HEK293 (cell line): Measurements from ENCODE around the gene SNRNP70.

Source experiments
- GFI1B ChIP-seq: fragments of 450-650 bp; formaldehyde crosslinking; IDR thresholded peaks from 2 replicates; pipeline ENCODE4 v1.5.1; 2016; ENCODE audit warnings: missing biosample characterization, missing genetic modification characterization
- PATZ1 ChIP-seq: fragments of 450-650 bp; formaldehyde crosslinking; IDR thresholded peaks from 2 replicates; pipeline ENCODE4 v1.5.1; 2016; ENCODE audit warnings: missing biosample characterization, missing genetic modification characterization
- REPIN1 ChIP-seq: fragments of 450-650 bp; formaldehyde crosslinking; IDR thresholded peaks from 2 replicates; pipeline ENCODE4 v1.5.1; 2017; ENCODE audit warnings: missing biosample characterization, missing genetic modification characterization, low read depth
- SP2 ChIP-seq: fragments of 450-650 bp; formaldehyde crosslinking; IDR thresholded peaks from 2 replicates; pipeline ENCODE4 v1.5.1; 2016; ENCODE audit warnings: missing biosample characterization, missing genetic modification characterization
- YY1 ChIP-seq: fragments of 450-650 bp; formaldehyde crosslinking; IDR thresholded peaks from 2 replicates; pipeline ENCODE4 v1.5.1; 2018; ENCODE audit warnings: missing biosample characterization, missing genetic modification characterization
- ZNF10 ChIP-seq: fragments of 450-650 bp; formaldehyde crosslinking; IDR thresholded peaks from 2 replicates; pipeline ENCODE4 v1.5.1; 2017; ENCODE audit warnings: missing biosample characterization, missing genetic modification characterization
- ZNF114 ChIP-seq: fragments of 450-650 bp; formaldehyde crosslinking; IDR thresholded peaks from 2 replicates; pipeline ENCODE4 v1.5.0; 2017; ENCODE audit warnings: missing biosample characterization, missing genetic modification characterization
- ZNF132 ChIP-seq: fragments of 450-650 bp; formaldehyde crosslinking; IDR thresholded peaks from 2 replicates; pipeline ENCODE4 v1.5.1; 2017; ENCODE audit warnings: missing biosample characterization, missing genetic modification characterization, borderline replicate concordance
- ZNF148 ChIP-seq: fragments of 450-650 bp; formaldehyde crosslinking; IDR thresholded peaks from 2 replicates; pipeline ENCODE4 v1.5.0; 2017; ENCODE audit warnings: missing biosample characterization, missing genetic modification characterization, borderline replicate concordance
- ZNF19 ChIP-seq: fragments of 450-650 bp; formaldehyde crosslinking; IDR thresholded peaks from 2 replicates; pipeline ENCODE4; 2016; ENCODE audit warnings: missing biosample characterization, missing genetic modification characterization, low read depth
- ZNF202 ChIP-seq: fragments of 450-650 bp; formaldehyde crosslinking; IDR thresholded peaks from 2 replicates; pipeline ENCODE4 v1.5.1; 2016; ENCODE audit warnings: missing biosample characterization, missing genetic modification characterization, borderline replicate concordance
- ZNF211 ChIP-seq: fragments of 450-650 bp; formaldehyde crosslinking; IDR thresholded peaks from 2 replicates; pipeline ENCODE4 v1.5.1; 2016; ENCODE audit warnings: low read depth, missing biosample characterization, missing genetic modification characterization
- ZNF223 ChIP-seq: fragments of 450-650 bp; formaldehyde crosslinking; IDR thresholded peaks from 2 replicates; pipeline ENCODE4 v1.5.1; 2016; ENCODE audit warnings: missing biosample characterization, missing genetic modification characterization
- ZNF37A ChIP-seq: fragments of 450-650 bp; IDR thresholded peaks from 2 replicates; pipeline ENCODE4 v1.5.1; 2018; ENCODE audit warnings: missing biosample characterization, missing genetic modification characterization
- ZNF423 ChIP-seq: fragments of 450-650 bp; formaldehyde crosslinking; IDR thresholded peaks from 2 replicates; pipeline ENCODE4 v1.5.1; 2016; ENCODE audit warnings: missing biosample characterization, missing genetic modification characterization
- ZNF433 ChIP-seq: fragments of 450-650 bp; formaldehyde crosslinking; IDR thresholded peaks from 2 replicates; pipeline ENCODE4 v1.5.1; 2016; ENCODE audit warnings: missing biosample characterization, missing genetic modification characterization, low read depth
- ZNF510 ChIP-seq: fragments of 450-650 bp; formaldehyde crosslinking; IDR thresholded peaks from 2 replicates; pipeline ENCODE4 v1.5.1; 2018; ENCODE audit warnings: mild to moderate bottlenecking, missing genetic modification characterization, missing biosample characterization; ENCODE audit not compliant: insufficient replicate concordance
- ZNF548 ChIP-seq: fragments of 450-650 bp; formaldehyde crosslinking; IDR thresholded peaks from 2 replicates; pipeline ENCODE4 v1.5.1; 2016; ENCODE audit warnings: missing biosample characterization, missing genetic modification characterization
- ZNF571 ChIP-seq: fragments of 450-650 bp; formaldehyde crosslinking; IDR thresholded peaks from 2 replicates; pipeline ENCODE4 v1.5.0; 2017; ENCODE audit warnings: missing biosample characterization, missing genetic modification characterization
- ZNF610 ChIP-seq: fragments of 450-650 bp; formaldehyde crosslinking; IDR thresholded peaks from 2 replicates; pipeline ENCODE4 v1.5.1; 2016; ENCODE audit warnings: missing biosample characterization, missing genetic modification characterization, borderline replicate concordance
- ZNF621 ChIP-seq: fragments of 450-650 bp; formaldehyde crosslinking; IDR thresholded peaks from 2 replicates; pipeline ENCODE4 v1.5.1; 2017; ENCODE audit warnings: missing biosample characterization, missing genetic modification characterization
- ZNF660 ChIP-seq: fragments of 450-650 bp; IDR thresholded peaks from 2 replicates; pipeline ENCODE4 v1.5.1; 2018; ENCODE audit warnings: missing biosample characterization, mild to moderate bottlenecking, missing genetic modification characterization
- ZNF677 ChIP-seq: fragments of 450-650 bp; IDR thresholded peaks from 2 replicates; pipeline ENCODE4 v1.5.0; 2018; ENCODE audit warnings: missing biosample characterization, mild to moderate bottlenecking, missing genetic modification characterization, moderate library complexity
- ZNF692 ChIP-seq: fragments of 450-650 bp; formaldehyde crosslinking; IDR thresholded peaks from 2 replicates; pipeline ENCODE4 v1.5.1; 2016; ENCODE audit warnings: missing biosample characterization, missing genetic modification characterization
- ZNF704 ChIP-seq: fragments of 450-650 bp; formaldehyde crosslinking; IDR thresholded peaks from 2 replicates; pipeline ENCODE4 v1.5.1; 2016; ENCODE audit warnings: missing biosample characterization, missing genetic modification characterization
- ZNF785 ChIP-seq: fragments of 450-650 bp; formaldehyde crosslinking; IDR thresholded peaks from 2 replicates; pipeline ENCODE4 v1.5.1; 2016; ENCODE audit warnings: missing biosample characterization, missing genetic modification characterization
- ZNF843 ChIP-seq: fragments of 450-650 bp; formaldehyde crosslinking; IDR thresholded peaks from 2 replicates; pipeline ENCODE4 v1.5.1; 2016; ENCODE audit warnings: missing biosample characterization, missing genetic modification characterization
- ZSCAN4 ChIP-seq: fragments of 450-650 bp; formaldehyde crosslinking; IDR thresholded peaks from 2 replicates; pipeline ENCODE4 v1.5.1; 2017; ENCODE audit warnings: missing biosample characterization, missing genetic modification characterization
- TF ChIP-seq, protein P1 (sequence below): fragments of 450-650 bp; formaldehyde crosslinking; IDR thresholded peaks from 2 replicates; pipeline ENCODE4 v1.5.1; 2016; ENCODE audit warnings: missing biosample characterization, missing genetic modification characterization

Gene SNRNP70

GRCh38 chr19:49127674-49128544 is 42.7 kb downstream of the SNRNP70 start (continued):
- TF ChIP-seq ZNF510 (no peak), ZNF148 (tag by site-specific recombination) (no peak), PATZ1 (tag by site-specific recombination) (peak; percentile 63), SP2 (peak; percentile 92), ZNF610 (peak; percentile 61; the same call in 1 of the 2 replicates), GFI1B (tag by site-specific recombination) (no peak), YY1 (tag by site-specific recombination) (peak; percentile 78; the same call in 1 of the 2 replicates), ZNF223 (no peak), ZNF677 (tag by site-specific recombination) (no peak), REPIN1 (tag by site-specific recombination) (no peak), ZNF571 (no peak), ZNF114 (tag by site-specific recombination) (no peak), ZNF660 (tag by site-specific recombination) (peak; percentile 3; the same call in 1 of the 2 replicates), ZNF423 (tag by site-specific recombination) (no peak), ZNF10 (no peak), ZNF132 (tag by site-specific recombination) (no peak), ZNF211 (tag by site-specific recombination) (no peak), ZNF843 (0 out of 2 replicates have a peak, but pooled peaks have one; percentile 39), ZNF548 (no peak), ZNF692 (tag by site-specific recombination) (peak; percentile 90), ZNF704 (no peak), ZNF621 (tag by site-specific recombination) (no peak), ZNF37A (tag by site-specific recombination) (no peak), ZNF202 (tag by site-specific recombination) (no peak), ZNF19 (tag by site-specific recombination) (no peak), ZNF785 (tag by site-specific recombination) (peak; percentile 65; the same call in 1 of the 2 replicates), ZSCAN4 (no peak), ZNF433 (tag by site-specific recombination) (no peak)
- TF ChIP-seq, protein P1, sequence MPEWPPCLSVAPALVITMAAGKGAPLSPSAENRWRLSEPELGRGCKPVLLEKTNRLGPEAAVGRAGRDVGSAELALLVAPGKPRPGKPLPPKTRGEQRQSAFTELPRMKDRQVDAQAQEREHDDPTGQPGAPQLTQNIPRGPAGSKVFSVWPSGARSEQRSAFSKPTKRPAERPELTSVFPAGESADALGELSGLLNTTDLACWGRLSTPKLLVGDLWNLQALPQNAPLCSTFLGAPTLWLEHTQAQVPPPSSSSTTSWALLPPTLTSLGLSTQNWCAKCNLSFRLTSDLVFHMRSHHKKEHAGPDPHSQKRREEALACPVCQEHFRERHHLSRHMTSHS (tag by site-specific recombination): no peak
